Mucosa of rectum (tissue), 2 donors: ENCODE results near the gene TRIM72.

Source experiments
- H3K27ac ChIP-seq, 2 donors: one replicate each; pipeline ENCODE4 v1.7.0; 2013; ENCODE audit warnings: inconsistent platforms in 2 of 2, low read depth in 2 of 2, low read length in 2 of 2
- H3K27me3 ChIP-seq, 2 donors: one replicate each; pipeline ENCODE4 v1.7.0; 2013; ENCODE audit warnings: low read length in 2 of 2; ENCODE audit not compliant: control insufficient read depth in 2 of 2, insufficient read depth in 2 of 2
- H3K36me3 ChIP-seq, 2 donors: one replicate each; pipeline ENCODE4 v1.7.0; 2013; ENCODE audit warnings: low read length in 2 of 2; ENCODE audit not compliant: control insufficient read depth in 2 of 2, insufficient read depth in 2 of 2
- H3K4me1 ChIP-seq, 2 donors: one replicate each; pipeline ENCODE4 v1.7.0; 2013; ENCODE audit warnings: low read length in 2 of 2, mild to moderate bottlenecking in 1 of 2; ENCODE audit not compliant: control insufficient read depth in 2 of 2, insufficient read depth in 2 of 2
- H3K4me3 ChIP-seq, 2 donors: one replicate each; pipeline ENCODE4 v1.7.0; 2013; ENCODE audit warnings: low read length in 2 of 2
- H3K9ac ChIP-seq, 2 donors: one replicate each; pipeline ENCODE4 v1.7.0; 2013; ENCODE audit warnings: low read length in 2 of 2, low read depth in 1 of 2, mild to moderate bottlenecking in 1 of 2
- H3K9me3 ChIP-seq, 2 donors: one replicate each; pipeline ENCODE4 v1.7.0; 2013; ENCODE audit warnings: low read length in 2 of 2; ENCODE audit not compliant: control insufficient read depth in 2 of 2
- donor health status: healthy.
- donor health status: Normal muscosa, but diverticular disease.

TRIM72 gene

DNA sequence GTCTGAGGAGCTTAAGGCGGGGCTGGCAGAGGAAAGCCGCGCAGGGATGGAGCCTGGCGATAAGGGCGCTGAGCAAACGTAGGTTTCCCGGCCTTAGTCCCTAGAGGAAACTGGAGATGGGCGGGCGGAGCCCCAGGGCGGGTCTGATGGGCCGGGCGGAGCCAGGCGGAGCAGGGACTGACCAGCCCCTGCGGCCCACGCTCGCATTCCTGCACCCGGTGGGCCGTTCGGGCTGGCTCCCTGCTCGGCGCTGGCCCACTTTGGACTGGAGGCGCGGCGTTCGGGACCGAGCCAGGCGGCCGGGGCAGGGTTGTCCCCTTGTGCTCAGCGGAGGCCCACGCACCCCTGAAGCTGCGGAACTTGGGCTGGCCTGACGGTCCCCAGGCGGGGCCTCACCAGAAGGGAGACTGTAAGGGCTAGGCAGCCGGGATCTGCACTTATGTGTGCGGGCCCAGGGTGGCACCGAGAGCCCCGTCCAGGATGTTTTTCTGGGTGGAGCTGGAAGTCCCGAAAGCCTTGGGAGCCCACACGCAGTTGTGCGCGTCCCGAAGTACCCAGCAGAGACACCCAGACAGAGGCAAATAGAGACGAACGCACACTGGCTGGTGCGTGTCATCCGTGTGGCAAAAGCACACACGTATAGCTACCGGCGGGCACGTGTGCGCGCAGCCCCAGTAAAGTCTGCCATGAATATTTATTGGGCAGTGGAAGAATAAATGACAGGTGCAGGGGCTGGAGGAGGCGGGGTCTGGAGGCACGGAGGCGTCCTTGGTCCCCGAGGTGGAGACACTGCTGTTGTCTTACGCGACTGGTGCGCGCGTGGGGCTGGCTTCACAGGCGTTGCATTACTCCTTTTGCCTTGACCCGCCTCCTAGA lies 1.6 kb downstream of the TRIM72 start:
- Histone ChIP-seq H3K9ac (peak overlapping the region in 1 of 2 donors; percentile 35), H3K27me3 (peaks cover 26 to 42% of the 10 kb centered on the region in 2 donors), H3K9me3 (no peaks in the 10 kb centered on the region), H3K4me1 (peaks cover 12 to 21% of the 10 kb centered on the region in 2 donors), H3K36me3 (no peaks in the 10 kb centered on the region), H3K4me3 (peak overlapping the region; percentile 27 to 52), H3K27ac (no peak overlapping the region)

DNA sequence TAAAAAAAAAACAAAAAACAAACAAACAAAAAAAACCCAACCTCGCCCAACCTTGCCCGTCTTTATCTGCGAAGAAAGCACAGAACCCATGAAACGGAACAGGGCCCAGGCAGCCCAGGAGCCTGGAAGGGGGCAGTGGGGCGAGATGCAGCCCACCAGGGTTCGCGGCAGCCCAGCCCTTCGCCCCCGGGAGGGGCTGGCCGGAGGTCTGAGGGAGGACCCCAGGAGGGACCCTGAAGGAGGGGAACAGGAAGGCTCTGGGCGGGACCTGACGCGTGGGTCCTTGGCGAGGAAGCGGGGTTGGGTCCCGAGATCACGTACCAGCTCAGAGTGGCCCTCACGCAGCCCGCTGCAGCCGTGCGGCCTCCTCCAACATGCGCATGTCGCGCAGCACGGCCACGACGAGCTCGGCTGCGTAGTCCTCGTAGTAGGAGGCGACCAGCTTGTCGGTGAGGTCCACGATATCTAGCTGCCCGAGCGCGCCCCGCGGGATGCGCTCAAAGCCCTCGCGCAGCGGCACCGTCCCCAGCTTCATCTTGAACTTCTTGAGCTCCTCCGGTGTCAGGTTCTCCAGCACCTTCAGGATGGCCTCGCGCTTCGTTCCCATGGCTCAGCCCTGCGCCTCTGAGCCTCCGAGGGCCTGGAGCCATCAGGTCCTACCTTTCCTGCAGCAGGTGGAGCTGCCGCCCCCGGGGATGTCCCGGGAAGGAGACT lies 2.7 kb downstream of the TRIM72 start, which contains the start of gene PYDC1:
PYDC1 (minus strand) TSS at position 714 of the 714 bp plus-strand sequence; CDS start at position 607, 107 bp downstream.
- peak within 1 kb of the TSS; percentile 27 to 30 for H3K4me3 ChIP-seq
- no peaks in the 10 kb centered on the region for H3K36me3 ChIP-seq
- no peaks in the 10 kb centered on the region for H3K9me3 ChIP-seq
- H3K27ac ChIP-seq = no peak within 1 kb of the TSS
- no peak within 1 kb of the TSS for H3K9ac ChIP-seq
- H3K4me1 ChIP-seq = peaks cover 12 to 21% of the 10 kb centered on the region in 2 donors
- H3K27me3 ChIP-seq = peaks cover 26 to 42% of the 10 kb centered on the region in 2 donors

DNA sequence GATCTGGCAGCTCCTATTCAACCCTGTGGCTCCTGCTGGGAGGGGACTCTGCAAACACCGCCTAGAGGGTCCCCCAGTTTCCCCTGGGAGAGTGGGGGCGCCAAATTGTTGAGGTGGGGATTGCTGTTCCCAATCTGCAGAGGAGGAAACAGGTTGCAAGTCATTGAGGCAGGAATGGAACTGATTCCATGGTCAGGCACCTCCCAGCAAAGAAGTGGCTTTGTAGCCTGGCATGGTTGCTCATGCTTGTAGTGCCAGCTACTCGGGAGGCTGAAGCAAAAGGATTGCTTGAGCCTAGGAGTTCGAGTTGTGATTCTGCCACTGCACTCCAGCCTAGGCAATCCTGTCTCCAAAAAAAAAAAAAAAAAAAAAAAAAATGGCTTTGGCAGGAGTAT lies 3.2 kb downstream of the TRIM72 start:
- Histone ChIP-seq H3K4me1 (peaks cover 12 to 21% of the 10 kb centered on the region in 2 donors), H3K27me3 (peaks cover 26 to 42% of the 10 kb centered on the region in 2 donors)

DNA sequence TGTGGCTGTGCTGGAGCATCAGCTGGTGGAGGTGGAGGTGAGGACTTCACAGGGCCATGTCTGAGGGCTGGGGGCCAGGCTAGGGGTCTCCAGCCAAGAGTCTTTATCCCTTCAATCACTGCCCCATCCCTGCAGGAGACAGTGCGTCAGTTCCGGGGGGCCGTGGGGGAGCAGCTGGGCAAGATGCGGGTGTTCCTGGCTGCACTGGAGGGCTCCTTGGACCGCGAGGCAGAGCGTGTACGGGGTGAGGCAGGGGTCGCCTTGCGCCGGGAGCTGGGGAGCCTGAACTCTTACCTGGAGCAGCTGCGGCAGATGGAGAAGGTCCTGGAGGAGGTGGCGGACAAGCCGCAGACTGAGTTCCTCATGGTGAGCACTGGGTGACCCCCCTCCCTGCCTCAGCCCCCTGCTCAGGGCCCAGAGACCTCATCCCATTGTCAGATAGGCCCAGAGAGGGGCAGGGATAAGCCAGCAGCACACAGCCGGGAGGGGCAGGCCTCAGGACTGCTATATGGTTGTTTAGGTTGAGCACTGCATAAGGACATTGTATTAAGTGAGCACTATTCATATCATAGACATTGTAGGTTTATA lies 5.3 kb downstream of the TRIM72 start:
- H3K9ac ChIP-seq = no peak overlapping the region
- H3K27ac ChIP-seq = no peak overlapping the region

More for the DNA sequence above, 3.2 kb downstream of the TRIM72 start:
- Histone ChIP-seq H3K36me3 (no peaks in the 10 kb centered on the region), H3K4me3 (no peak overlapping the region), H3K27ac (no peak overlapping the region), H3K9ac (no peak overlapping the region), H3K9me3 (no peaks in the 10 kb centered on the region)

DNA sequence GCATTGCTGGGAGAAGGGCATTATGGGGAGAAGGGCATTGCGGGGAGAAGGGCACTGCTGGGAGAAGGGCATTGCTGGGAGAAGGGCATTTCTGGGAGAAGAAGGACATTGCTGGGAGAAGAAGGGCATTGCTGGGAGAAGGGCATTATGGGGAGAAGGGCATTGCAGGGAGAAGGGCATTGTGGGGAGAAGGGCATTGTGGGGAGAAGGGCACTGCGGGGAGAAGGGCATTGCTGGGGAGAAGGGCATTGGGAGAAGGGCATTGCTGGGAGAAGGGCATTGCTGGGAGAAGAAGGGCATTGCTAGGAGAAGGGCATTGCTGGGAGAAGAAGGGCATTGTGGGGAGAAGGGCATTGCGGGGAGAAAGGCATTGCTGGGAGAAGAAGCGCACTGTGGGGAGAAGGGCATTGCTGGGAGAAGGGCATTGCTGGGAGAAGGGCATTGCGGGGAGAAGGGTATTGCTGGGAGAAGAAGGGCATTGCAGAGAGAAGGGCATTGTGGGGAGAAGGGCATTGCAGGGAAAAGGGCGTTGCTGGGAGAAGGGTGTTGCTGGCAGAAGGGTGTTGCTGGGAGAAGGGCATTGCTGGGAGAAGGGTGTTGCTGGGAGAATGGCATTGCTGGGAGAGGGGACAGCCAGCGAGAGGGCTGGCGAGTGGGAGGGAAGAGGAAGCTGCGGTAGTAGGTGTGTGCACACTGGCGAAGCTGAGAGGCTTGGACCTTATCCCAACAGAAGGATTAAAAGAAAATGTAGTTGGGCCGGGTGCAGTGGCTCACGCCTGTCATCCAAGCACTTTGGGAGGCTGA lies 7.6 kb downstream of the TRIM72 start:
- no peaks in the 10 kb centered on the region for H3K36me3 ChIP-seq
- peaks cover 11 to 14% of the 10 kb centered on the region in 2 donors for H3K27me3 ChIP-seq
- peaks cover under 1 to 3% of the 10 kb centered on the region in 2 donors for H3K4me1 ChIP-seq
- H3K4me3 ChIP-seq = no peak overlapping the region
- no peak overlapping the region for H3K9ac ChIP-seq
- H3K9me3 ChIP-seq = no peaks in the 10 kb centered on the region
- no peak overlapping the region for H3K27ac ChIP-seq

More for the DNA sequence above, 5.3 kb downstream of the TRIM72 start:
- H3K4me3 ChIP-seq = no peak overlapping the region
- peaks cover 12 to 21% of the 10 kb centered on the region in 2 donors for H3K4me1 ChIP-seq
- H3K9me3 ChIP-seq = no peaks in the 10 kb centered on the region
- H3K36me3 ChIP-seq = no peaks in the 10 kb centered on the region
- H3K27me3 ChIP-seq = peaks cover 22 to 34% of the 10 kb centered on the region in 2 donors

DNA sequence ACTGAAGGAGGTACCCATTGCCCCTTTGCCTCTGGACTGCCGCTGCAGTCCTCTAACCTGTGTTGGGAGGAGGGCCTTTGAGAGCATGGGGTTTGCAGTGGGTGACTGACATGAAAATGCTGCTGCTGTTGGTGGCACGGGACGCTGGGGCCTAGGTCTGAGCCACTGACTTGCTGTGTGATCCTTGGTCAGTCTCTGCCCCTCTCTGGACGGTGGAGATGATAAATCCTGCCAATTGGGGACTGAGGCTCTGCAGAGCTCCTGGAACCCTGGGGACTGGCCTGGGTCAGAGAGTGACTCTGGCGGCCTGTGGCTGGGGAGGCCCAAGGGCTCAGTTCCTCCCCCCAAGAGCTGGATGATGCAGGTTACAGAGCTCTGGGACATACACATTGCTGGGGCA lies 9.1 kb downstream of the TRIM72 start:
- H3K27ac ChIP-seq = no peak overlapping the region
- no peaks in the 10 kb centered on the region for H3K36me3 ChIP-seq
- H3K4me3 ChIP-seq = no peak overlapping the region
- no peak overlapping the region for H3K9ac ChIP-seq
- H3K27me3 ChIP-seq = peaks cover 1 to 2% of the 10 kb centered on the region in 2 donors
- no peaks in the 10 kb centered on the region for H3K4me1 ChIP-seq
- no peaks in the 10 kb centered on the region for H3K9me3 ChIP-seq

DNA sequence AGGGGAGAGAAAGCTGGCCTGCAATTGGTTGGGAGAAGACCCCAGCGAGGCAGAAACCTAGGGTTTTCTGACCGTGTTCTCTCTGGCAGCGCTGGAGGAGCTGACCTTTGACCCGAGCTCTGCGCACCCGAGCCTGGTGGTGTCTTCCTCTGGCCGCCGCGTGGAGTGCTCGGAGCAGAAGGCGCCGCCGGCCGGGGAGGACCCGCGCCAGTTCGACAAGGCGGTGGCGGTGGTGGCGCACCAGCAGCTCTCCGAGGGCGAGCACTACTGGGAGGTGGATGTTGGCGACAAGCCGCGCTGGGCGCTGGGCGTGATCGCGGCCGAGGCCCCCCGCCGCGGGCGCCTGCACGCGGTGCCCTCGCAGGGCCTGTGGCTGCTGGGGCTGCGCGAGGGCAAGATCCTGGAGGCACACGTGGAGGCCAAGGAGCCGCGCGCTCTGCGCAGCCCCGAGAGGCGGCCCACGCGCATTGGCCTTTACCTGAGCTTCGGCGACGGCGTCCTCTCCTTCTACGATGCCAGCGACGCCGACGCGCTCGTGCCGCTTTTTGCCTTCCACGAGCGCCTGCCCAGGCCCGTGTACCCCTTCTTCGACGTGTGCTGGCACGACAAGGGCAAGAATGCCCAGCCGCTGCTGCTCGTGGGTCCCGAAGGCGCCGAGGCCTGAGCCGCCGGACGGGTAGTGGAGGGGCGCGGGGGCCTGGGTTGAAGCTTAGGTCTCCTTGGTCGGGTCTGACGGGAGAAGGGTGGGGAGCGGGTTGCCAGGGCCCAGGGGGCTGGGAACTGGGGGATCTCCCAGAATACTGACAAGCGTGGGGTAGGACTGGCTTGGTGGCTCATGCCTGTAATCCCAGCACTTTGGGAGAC lies 10.4 kb downstream of the TRIM72 start:
- no peaks in the 10 kb centered on the region for H3K4me1 ChIP-seq
- no peaks in the 10 kb centered on the region for H3K9me3 ChIP-seq
- no peak overlapping the region for H3K9ac ChIP-seq
- H3K36me3 ChIP-seq = no peaks in the 10 kb centered on the region
- no peak overlapping the region for H3K4me3 ChIP-seq
- H3K27me3 ChIP-seq = no peaks in the 10 kb centered on the region
- no peak overlapping the region for H3K27ac ChIP-seq

DNA sequence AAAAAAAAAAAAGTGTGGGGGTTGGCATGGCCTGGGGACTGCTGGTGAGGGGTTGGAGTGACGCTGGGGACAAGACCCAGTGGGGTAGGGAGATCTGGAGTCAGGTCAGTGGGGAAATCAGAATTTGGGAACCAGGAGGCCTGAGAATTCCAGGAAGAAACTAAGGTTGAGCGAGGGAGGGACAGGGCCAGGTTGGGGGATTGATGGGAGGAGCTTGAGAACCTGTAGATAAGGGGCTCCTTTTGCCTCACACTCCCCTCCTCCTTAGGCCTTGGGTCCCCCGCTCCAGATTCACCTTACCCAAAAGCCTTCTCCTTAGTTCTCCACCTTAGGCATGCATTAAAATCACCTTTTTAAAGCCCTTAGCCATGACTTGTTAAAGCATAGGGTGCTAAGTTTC lies 11.3 kb downstream of the TRIM72 start:
- no peaks in the 10 kb centered on the region for H3K9me3 ChIP-seq
- no peak overlapping the region for H3K27ac ChIP-seq
- H3K9ac ChIP-seq = no peak overlapping the region
- no peak overlapping the region for H3K4me3 ChIP-seq
- no peaks in the 10 kb centered on the region for H3K36me3 ChIP-seq
- no peaks in the 10 kb centered on the region for H3K4me1 ChIP-seq
- H3K27me3 ChIP-seq = no peaks in the 10 kb centered on the region

DNA sequence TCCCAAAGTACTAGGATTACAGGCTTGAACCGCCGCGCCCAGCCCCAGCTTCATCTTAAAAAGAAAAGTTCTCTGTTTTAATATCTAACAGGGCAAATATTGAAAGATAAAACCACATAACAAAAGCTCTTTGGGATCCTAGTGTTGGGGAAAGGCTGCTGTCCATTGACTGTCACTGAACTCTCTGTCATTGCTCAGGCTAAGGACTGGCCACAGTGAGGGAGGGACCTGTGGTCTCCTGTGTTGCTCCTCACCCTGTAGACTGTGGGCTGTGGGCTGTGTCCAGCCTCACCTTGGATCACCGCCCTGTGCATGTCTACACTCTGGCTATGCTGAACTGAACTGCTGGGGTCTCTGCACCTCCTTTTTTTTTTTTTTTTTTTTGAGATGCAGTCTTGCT lies 14.3 kb downstream of the TRIM72 start:
- Histone ChIP-seq H3K27ac (no peak overlapping the region), H3K4me3 (no peak overlapping the region), H3K9me3 (no peaks in the 10 kb centered on the region), H3K36me3 (no peaks in the 10 kb centered on the region), H3K27me3 (no peaks in the 10 kb centered on the region), H3K4me1 (no peaks in the 10 kb centered on the region), H3K9ac (no peak overlapping the region)
